ENCODE data around the gene CEP170B. TPM values are rescaled to one million over a fixed set of nuclear protein-coding genes. Genes with fewer than 3 reads are reported as not detected.

CEP170B gene
- total and polyA plus RNA-seq, 4 donors = 1.5 to 10.9 (median 6.7) TPM

GRCh38 chr14:104868060-104868740 lies 3.1 kb downstream of the CEP170B start:
- Histone ChIP-seq H3K36me3 (ENCODE audit: control insufficient read depth in 4 of 4, insufficient read depth in 3 of 4, low read depth in 1 of 4, low read length in 3 of 4) (no peaks in the 10 kb centered on the region), H3K9me3 (ENCODE audit: control insufficient read depth in 4 of 4, low read length in 3 of 4) (no peaks in the 10 kb centered on the region), H3K4me1 (ENCODE audit: control insufficient read depth in 4 of 4, insufficient read depth in 4 of 4, low read length in 3 of 4) (peaks cover 9 to 48% (median 31%) of the 10 kb centered on the region in 4 donors), H3K9ac (ENCODE audit: low read depth in 1 of 2, low read length in 2 of 2) (no peak overlapping the region), H3K27me3 (ENCODE audit: control insufficient read depth in 4 of 4, insufficient read depth in 4 of 4, low read length in 3 of 4) (no peaks in the 10 kb centered on the region), H3K4me3 (ENCODE audit: low read depth in 1 of 3, low read length in 3 of 3) (no peak overlapping the region), H3K27ac (ENCODE audit: low read depth in 1 of 2, low read length in 2 of 2) (no peak overlapping the region)
- WGBS = 86% methylated on average over 23 of the region's 23 CpGs
- TF ChIP-seq HNF4G (IDR thresholded peaks at IDR 0.05) (no peak), RAD21 (IDR thresholded peaks at IDR 0.05) (no peak), EGR1 (IDR thresholded peaks at IDR 0.05; ENCODE audit: low read depth in 2 of 2) (no peak), TAF1 (conservative IDR thresholded peaks at IDR 0.05) (no peak), ZBTB33 (IDR thresholded peaks at IDR 0.05) (no peak), CTCF (IDR thresholded peaks at IDR 0.05; ENCODE audit: low read depth, low read length, missing input control) (no peak), GABPA (IDR thresholded peaks at IDR 0.05 in 1 of 2, conservative IDR thresholded peaks at IDR 0.05 in 1 of 2) (no peak), NR2F2 (IDR thresholded peaks at IDR 0.05) (no peak), RXRA (IDR thresholded peaks at IDR 0.05) (no peak), HNF4A (conservative IDR thresholded peaks at IDR 0.05) (no peak), MAX (IDR thresholded peaks at IDR 0.05) (no peak), REST (IDR thresholded peaks at IDR 0.05) (no peak), FOXA2 (IDR thresholded peaks at IDR 0.05) (no peak), JUND (IDR thresholded peaks at IDR 0.05) (no peak), SP1 (IDR thresholded peaks at IDR 0.05) (no peak), YY1 (IDR thresholded peaks at IDR 0.05) (no peak), ATF3 (IDR thresholded peaks at IDR 0.05) (no peak), FOXA1 (IDR thresholded peaks at IDR 0.05) (no peak)
- DNase-seq (ENCODE audit: low spot score) = no peak
